Left colon (tissue), 2 donors: Measurements from ENCODE around the gene NUDT22. TPM values are rescaled to one million over a fixed set of nuclear protein-coding genes. Genes with fewer than 3 reads are reported as not detected.
A peak's percentile ranks its signal among the peaks of the same experiment; 100 is the strongest.

Experiments
- ATAC-seq: fragments of 200-7000 bp; cut with Tn5 transposase; one replicate; pipeline ENCODE4 v1.9.1; 2020; ENCODE audit warnings: mild to moderate bottlenecking, moderate library complexity
- DNase-seq, 2 donors: peaks; one replicate each; pipeline ENCODE4 v3.0.0-alpha.2; 2020
- intact Hi-C, 2 donors: fragments of 100-400 bp; cut with DNase I in 1 of 2; cut with micrococcal nuclease in 1 of 2; formaldehyde crosslinking; loops; one replicate each; pipeline versions ENCODE4 v1.11.2 to v1.14.0; 2022; cut with DNase I, micrococcal nuclease
- total RNA-seq, 2 donors: library from RNA; stranded (reverse); fragmentation: NEBNext Ultra II Directional; extraction: Animal tissue kit (Norgen Biotek cat#: 25700); gene quantifications; one replicate each; pipeline ENCODE4 v1.2.1, GENCODE V29; 2021
- donor health status: DM: no; HTN: no; CAD: no.
- donor health status: DM: yes; HTN: yes; CAD: no.

NUDT22 gene
- total RNA-seq, 2 donors from 2014 or later: 116 to 154 TPM

DNA sequence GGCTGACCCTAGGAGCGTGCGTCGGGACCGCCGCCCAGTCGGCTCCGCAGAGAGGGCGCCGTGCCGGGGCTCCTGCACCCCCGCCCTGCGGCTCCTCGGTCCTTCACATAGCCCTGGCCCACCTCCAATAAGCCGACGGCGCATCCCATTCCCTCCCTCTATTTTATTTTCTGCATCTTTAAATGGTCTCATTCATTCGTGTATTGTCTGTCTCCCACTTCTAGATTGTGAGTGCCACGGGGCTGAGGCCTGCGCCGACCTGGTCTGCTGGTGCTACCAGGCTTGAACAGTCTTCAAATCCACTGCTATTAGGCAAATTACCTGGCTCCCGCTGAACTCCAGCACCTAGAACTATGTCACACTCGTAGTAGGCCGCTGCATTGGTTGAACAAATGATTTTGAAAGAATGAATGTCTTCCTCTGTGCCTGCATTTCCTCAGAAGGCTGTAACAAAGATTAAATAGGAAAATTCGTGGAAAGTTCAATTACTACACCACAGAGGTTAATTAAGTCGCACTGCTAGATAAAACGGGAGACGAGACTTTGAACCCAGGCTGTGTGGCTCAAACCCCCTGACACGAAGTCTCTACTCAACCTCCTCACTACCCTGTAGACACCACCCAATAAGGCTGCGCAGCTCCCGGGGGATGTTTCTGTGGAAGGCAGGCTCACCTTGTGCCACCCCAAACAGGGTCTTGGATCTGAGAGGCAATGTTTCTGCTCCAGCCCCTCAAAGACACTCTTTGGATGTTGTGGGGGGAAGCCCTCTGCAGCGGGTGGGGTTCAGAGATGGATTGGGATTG lies 21.9 kb downstream of the NUDT22 start:
- ATAC-seq: no peak
- intact Hi-C loops: no loop called here
- peak in 1 of 2 donors; percentile 40 for DNase-seq

DNA sequence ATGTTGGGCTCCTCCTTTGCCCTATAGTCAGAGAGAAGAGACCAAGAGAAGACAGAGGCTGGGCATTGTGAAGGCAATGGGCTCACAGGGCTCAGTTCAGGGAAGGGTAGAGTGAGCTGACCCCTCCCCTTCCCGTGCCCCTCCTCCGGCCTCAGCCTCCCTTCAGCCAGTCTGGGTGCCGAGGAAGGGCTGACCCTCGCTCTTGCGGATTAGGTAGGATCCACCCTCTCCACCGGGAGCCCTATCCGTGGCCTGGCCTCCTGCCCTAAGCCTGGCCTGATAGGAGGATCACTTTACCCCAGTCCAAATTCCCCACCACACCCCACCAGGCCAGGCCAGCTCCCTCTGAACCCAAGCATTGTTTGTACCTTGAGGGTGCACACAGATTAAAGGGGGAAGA lies 22.5 kb downstream of the NUDT22 start:
- DNase-seq (no peak), ATAC-seq (no peak)
- intact Hi-C loops: no loop called here

DNA sequence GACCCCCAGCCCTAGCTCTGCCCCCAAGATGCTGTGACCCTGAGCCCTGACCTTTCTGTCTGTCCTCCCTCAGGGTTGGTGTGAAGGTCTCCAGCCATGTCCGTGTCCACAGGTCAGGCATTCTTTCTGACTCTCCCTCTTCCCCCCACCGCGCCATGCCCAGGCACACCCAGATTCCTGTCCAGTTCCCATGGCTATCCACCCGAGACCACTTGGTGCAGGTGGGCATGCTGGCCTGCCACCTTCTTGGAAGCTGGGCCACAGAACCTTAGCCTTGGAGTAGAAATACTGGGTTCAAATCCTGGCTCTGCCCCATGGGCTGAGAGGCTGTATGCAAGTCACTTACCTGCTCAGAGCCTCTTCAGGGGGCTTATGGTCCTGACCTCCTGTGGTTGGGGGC lies 23.0 kb downstream of the NUDT22 start:
- intact Hi-C loops: no loop called here
- DNase-seq (no peak), ATAC-seq (no peak)

DNA sequence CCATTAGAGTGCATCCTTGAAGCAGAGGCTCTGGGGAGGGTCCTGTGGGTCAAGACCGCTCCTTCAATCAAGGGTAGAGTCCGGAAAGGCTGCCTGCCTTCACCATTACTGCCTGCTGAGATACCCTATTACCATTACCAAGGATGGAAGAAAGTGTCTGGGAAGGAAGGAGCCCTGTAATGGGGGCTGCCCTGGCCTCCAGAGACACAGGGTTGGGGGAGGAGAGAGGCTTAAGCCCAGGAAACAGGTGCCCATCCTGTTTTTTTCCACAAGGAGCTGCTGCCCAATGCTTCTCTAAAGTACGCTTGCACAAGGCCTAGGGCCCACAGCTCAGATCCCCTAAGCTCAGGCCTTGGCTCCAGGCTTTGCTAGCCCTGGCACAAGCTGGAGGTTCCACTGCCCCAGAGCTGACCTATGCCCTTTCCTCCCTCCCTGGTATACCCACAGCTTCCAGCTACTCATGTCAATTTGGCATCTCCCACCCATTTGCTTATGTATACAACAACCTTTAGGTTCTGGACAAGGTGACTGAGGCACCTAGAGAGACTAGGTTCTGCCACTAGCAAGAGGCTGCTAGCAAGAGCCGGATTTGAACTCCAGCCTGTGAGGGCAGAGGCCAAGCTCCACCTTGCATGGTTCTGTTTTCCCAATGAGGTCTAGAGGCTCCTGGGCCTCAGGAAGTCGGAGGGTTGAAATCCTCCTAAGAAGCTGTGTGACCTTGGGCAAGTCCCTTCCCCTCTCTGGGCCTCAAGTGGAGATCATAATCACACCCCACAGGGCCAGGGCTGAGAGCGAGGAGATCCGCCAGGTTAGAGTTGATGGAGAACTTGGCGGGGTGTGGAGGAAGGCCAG lies 23.7 kb downstream of the NUDT22 start:
- DNase-seq (no peak), ATAC-seq (no peak)
- intact Hi-C loops: no loop called here

DNA sequence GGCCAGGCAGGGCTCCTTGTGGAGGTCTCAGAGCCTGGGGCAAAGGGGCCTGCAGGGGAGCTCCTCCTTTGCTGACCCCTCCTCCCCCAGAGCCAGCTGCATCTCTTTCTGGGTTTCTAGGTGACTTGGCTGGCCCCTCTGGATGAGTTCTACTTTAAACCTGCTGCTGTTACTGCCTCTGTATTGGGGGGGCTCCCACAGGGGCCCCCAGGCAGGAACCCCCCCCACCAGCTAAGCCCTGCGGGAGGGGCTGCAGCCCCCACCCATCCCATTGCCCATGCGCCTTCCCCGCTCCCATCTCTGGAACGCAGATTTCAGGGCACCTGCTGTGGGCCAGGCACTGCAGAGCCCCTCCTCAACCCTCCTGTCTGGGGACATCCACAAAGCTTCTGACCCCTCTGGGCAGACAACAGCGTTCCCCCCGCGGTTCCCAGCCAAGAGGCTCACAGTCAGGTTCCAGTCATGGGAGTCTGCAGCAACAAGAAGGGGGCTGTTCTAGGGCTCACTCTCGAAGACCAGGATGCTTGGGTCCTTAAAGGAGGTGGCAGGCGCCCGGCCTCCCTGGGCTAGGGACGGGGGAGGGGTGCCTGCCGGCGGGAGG lies 24.4 kb downstream of the NUDT22 start:
- no peak for DNase-seq
- intact Hi-C loops: no loop called here
- no peak for ATAC-seq

DNA sequence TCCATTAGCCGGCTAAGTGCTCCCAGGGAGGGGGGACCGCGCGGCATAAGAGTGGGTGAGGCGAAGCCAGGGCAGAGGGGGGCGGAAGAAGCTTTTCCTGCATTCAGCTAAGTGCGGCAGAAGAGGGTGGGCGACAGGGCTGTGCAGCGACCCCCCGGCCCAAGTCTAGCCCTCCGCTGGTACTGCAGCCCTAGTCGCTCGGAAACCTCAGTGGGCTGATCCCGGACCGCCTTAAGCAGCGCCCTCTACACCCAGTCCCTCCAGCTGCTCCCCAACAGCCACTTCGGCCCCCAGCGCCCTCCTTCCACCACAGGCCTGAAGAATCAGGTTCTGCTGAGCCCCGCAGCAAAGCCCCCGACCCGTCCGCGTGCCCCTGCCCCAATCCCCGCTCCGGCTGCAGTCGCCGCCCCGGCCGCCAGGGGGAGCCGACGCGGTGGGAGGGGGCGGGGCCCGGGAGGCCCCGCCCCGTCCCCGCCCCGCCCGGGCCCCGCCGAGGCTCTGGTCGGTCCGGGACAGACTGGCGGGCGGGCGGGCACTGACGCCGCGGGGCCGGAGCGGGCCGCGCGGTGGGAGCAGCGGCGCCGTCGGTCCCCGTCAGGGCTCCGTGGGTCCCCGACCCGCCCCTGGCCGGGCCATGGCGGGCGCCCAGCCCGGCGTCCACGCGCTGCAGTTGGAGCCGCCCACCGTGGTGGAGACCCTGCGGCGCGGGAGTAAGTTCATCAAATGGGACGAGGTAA lies 25.1 kb downstream of the NUDT22 start, which contains the start of gene PLCB3:
Gene PLCB3 (plus strand): TSS at position 515 of the 737 bp plus-strand sequence. CDS start 120 bp downstream, at position 635.
- DNase-seq (peak in 1 of 2 donors; percentile 74), ATAC-seq (peak; percentile 53)

DNA sequence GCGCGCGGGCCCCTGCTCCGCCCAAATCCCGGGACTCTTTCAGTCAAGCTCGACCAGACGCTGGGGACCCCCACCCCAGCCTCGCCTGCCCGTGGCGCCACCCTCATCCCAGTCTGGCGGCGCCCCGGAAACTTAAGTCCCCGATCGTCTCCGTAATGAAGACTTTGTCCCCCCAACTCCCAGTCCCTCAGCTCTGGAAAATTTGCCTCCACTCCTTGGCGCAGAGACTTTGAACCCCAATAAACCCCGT lies 25.6 kb downstream of the NUDT22 start:
- intact Hi-C loops: no loop called here
- ATAC-seq (peak; percentile 0), DNase-seq (no peak)

More for the DNA sequence above, 25.1 kb downstream of the NUDT22 start, which contains the start of gene PLCB3:
- intact Hi-C loops: no loop called here

DNA sequence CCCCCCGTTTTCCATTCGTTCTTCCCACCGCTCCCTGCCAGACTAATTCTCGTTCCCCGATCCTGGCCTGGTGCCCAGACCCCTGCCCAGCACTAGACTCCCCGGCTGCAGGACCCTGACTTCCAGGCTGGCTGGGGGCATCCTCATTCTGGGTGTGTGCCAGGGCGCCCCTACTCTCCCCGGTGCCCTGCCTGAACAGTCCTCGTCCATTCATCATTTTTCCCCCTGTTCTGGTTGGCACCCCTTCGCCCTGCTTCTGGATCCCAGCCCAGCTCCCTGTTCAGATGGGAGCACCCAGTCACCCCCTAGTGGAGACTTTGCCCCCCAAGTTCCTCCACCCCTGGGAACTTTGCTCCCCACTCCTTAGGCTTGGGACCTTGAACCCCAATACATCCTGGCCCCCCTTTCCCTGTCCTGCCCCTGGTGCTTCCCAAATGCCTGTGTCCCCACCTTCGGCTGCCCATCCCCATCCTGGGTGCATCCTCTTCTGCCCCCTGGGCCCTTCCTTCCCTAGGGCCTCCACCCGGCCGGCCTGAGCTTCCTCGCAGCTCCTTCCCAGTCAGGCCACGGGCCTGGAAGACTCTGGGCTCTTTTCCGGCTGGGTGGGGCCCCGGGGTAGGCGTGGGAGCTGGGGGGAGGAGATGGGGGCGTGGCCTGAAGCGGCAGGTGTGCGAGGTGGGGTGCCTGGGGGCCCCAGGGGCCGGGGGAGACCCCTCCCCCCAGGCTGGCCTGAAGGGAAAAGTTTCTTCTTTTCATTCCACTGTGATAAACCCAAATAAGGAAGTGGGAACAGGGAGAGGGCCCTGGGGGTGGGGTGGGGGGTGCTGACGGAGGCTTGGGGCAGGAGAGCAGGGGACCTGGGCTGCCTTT lies 26.2 kb downstream of the NUDT22 start:
- ATAC-seq (peak; percentile 81), DNase-seq (peak; percentile 89 to 91)
- intact Hi-C loops: no loop called here

DNA sequence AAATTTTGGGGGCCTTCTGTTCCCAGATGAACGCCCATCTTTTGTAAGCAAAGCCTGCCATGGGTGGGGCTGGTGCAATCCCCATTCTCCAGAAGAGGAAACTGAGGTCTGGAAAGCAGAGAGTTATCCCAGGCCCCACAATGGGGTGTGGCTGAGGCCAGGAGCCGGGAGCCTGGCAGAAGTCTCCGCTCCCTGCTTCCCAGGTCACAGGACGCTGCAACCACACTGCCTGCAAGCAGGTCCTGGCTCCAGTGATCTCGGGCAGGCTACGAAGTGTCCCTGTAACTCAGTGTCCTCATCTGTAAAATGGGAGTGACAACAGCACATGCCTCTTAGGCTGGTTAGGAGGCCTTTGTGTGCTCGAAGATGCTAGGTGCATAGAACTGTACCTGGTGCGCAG lies 27.0 kb downstream of the NUDT22 start:
- intact Hi-C loops: no loop called here
- ATAC-seq (no peak), DNase-seq (no peak)

DNA sequence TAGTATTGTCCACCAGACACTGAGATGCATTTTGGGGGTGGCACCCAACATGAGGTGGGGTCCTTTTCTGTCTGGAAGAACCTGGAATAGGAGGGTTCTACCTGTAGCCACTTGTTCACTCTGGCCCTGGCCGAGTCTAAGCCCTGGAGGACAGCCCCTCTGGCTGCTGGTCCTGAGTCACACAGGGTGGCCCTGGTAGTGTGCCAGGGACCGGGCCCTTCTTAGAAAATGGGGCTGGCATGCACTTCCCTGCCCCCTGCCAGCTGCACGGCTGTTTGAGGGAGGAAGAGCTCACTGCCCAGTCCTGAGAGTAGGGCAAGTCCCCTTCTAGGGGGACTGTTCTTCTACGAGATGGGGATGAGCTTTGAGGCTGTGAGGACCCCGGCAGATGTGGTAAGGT lies 27.4 kb downstream of the NUDT22 start:
- ATAC-seq: no peak
- DNase-seq: no peak
- intact Hi-C loops: no loop called here

DNA sequence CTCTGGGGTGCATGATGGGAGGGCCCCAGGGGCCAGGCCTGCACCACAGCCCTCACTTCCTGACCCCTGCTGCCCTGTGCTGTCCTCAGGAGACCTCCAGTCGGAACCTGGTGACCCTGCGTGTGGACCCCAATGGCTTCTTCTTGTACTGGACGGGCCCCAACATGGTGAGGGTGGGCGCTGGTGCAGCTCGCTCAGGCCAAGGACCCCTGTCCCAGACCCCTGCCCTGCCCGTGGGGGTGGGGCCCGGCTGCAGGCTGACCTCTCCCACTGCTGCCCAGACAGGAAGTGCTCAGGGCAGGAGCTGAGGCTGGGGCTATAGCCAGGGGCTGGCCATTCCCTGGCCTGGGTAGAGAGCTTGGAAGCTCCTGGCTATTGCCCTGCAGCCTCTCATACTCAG lies 28.3 kb downstream of the NUDT22 start:
- intact Hi-C loops: no loop called here
- ATAC-seq: no peak
- DNase-seq: no peak

DNA sequence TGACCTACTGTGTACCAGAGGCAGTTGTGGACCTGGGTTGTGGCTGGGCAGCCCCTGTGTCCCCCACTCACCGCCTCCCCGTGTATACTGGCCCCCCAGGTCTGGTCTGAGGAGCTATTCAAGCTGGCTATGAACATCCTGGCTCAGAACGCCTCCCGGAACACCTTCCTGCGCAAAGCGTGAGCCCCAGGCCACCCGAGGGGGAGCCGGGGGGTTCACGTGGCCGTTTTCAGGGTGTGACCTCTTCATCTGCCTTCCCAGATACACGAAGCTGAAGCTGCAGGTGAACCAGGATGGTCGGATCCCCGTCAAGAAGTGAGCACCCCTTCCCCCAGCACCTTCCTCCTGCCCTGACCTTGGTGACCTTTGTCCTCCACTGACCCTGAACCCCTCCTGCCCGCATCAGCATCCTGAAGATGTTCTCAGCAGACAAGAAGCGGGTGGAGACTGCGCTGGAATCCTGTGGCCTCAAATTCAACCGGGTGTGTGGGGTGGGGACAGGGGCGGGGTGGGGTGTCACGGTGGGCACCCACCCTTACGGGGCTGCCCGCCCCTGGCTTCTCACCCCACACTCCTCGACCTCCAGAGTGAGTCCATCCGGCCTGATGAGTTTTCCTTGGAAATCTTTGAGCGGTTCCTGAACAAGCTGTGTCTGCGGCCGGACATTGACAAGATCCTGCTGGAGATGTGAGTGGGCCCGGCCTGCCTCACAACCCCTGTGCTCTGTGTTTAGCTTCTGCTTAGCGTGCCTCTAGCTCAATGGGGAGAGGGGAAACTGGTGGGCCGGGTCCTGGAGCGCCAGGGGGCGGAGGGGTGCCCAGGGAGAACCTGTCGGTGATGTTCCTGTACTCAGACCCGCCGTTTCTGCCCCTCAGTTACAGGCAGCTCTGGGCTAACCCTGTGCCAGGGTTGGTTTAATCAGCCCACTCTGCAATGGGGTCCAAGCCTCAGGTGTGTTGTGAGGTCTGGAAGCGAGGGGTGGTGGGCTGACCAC lies 29.4 kb downstream of the NUDT22 start:
- ATAC-seq (no peak), DNase-seq (no peak)
- intact Hi-C loops: no loop called here

DNA sequence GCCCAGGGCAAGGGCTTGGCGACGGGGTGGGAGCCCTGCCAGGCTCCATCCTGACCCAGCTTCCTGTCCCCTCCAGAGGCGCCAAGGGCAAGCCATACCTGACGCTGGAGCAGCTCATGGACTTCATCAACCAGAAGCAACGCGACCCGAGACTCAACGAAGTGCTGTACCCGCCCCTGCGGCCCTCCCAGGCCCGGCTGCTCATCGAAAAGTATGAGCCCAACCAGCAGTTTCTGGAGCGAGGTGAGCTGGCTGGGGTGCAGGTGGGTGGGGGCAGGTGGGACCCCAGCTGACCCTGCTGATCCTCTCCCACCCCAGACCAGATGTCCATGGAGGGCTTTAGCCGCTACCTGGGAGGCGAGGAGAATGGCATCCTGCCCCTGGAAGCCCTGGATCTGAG lies 30.2 kb downstream of the NUDT22 start:
- ATAC-seq (no peak), DNase-seq (no peak)
- intact Hi-C loops: no loop called here

DNA sequence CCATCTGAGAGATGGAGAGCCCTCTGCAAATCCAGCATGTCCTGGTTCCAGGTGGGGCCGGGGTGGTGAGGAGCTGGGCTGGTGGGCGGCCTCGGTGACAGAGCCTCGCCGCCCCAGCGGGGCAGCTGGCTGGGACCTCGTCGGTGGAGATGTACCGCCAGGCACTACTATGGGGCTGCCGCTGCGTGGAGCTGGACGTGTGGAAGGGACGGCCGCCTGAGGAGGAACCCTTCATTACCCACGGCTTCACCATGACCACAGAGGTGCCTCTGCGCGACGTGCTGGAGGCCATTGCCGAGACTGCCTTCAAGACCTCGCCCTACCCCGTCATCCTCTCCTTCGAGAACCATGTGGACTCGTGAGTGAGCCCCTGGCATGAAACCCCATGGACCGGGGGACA lies 32.3 kb downstream of the NUDT22 start:
- intact Hi-C loops: no loop called here
- ATAC-seq (no peak), DNase-seq (no peak)

DNA sequence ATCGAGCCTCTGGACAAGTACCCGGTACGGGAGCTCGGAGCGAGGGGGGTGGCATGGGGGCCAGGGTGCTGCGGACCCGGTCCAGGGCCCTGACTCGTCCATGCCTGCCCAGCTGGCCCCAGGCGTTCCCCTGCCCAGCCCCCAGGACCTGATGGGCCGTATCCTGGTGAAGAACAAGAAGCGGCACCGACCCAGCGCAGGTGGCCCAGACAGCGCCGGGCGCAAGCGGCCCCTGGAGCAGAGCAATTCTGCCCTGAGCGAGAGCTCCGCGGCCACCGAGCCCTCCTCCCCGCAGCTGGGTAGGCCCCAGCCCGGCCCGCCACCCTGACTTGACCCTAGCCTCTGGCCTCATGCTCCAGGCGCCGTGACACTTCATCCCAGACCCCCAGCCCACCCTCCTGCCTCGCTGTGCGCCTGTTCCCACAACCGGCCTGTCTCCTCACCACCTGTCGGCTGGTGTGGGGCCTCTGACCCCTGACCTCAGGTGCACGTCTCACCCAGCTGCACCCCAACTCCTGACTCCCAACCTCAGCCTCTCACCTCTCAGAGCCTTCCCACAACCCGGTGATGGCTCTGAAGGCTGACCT lies 33.0 kb downstream of the NUDT22 start:
- intact Hi-C loops: no loop called here
- ATAC-seq: no peak

DNA sequence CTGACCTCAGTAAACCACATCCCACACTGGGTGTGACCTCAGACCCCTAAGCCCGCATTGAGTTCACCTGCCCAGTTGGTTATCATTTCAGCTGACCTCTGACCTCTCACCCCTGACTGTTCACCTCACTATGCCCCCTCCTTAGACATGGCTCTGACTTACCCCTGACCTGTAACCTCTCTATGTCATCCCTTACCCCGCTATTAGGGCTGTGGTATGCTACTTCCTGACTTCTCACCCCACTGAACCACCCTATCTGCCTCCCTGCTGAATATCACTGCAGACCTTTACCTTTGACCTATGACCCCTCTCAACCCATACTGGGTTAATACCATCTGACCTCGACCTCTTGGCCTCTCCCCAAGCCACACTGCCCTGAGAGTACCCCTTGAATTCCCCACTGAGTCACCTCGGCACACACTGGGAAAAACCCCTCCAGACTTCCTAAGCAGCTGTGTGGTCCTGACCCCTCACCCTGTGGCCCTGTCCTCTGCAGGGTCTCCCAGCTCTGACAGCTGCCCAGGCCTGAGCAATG lies 33.5 kb downstream of the NUDT22 start:
- ATAC-seq (no peak), DNase-seq (no peak)
- intact Hi-C loops: no loop called here

More for the DNA sequence above, 33.0 kb downstream of the NUDT22 start:
- no peak for DNase-seq
